Thyroid gland (tissue), 4 donors: Measurements from ENCODE around the gene PRKG2.

Source experiments
- POLR2A ChIP-seq, 2 donors: fragments of 450-650 bp; IDR thresholded peaks; one replicate each; pipeline ENCODE4 v1.6.1; 2017; ENCODE audit warnings: antibody characterized with exemption in 2 of 2, mild to moderate bottlenecking in 2 of 2, moderate library complexity in 1 of 2
- TF ChIP-seq, protein P1 (sequence below), 6 experiments: fragments of 200-600 bp in 3 of 6; fragments of 450-650 bp in 3 of 6; sonication (generic) in 3 of 6; IDR thresholded peaks; one replicate each; pipeline ENCODE4 v1.5.1; 2016 to 2019; ENCODE audit warnings: antibody characterized with exemption in 6 of 6, mild to moderate bottlenecking in 2 of 6, inconsistent platforms in 1 of 6, moderate library complexity in 1 of 6

DNA sequence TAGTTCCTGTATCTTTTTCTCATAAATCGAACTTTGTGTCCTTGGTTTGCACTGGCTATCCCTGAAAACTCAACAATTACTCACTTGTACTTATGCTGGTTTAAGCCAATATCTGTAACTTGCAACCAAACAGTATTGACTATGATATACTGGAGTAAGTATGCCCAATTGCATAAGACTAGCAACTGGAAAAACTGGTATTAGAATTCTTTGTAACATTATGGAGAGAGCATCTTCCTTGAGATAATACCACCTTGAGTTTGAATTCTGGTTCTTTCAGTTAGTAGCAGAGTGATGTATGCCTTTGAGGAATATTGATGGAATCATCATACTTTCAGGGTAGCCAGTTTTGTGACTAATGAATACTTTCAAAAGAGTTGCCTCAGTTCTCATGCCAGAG lies 156.4 kb downstream of the PRKG2 start:
- TF ChIP-seq, protein P1, sequence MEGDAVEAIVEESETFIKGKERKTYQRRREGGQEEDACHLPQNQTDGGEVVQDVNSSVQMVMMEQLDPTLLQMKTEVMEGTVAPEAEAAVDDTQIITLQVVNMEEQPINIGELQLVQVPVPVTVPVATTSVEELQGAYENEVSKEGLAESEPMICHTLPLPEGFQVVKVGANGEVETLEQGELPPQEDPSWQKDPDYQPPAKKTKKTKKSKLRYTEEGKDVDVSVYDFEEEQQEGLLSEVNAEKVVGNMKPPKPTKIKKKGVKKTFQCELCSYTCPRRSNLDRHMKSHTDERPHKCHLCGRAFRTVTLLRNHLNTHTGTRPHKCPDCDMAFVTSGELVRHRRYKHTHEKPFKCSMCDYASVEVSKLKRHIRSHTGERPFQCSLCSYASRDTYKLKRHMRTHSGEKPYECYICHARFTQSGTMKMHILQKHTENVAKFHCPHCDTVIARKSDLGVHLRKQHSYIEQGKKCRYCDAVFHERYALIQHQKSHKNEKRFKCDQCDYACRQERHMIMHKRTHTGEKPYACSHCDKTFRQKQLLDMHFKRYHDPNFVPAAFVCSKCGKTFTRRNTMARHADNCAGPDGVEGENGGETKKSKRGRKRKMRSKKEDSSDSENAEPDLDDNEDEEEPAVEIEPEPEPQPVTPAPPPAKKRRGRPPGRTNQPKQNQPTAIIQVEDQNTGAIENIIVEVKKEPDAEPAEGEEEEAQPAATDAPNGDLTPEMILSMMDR (IDR thresholded peaks at IDR 0.05) = no peak
- no peak for TF ChIP-seq POLR2A (IDR thresholded peaks at IDR 0.05)
